GM12864 (cell line): Measurements from ENCODE around the gene TTYH3.

ENCODE experiments used
- DNase-seq: peaks from one replicate; pipeline ENCODE4 v3.0.0-alpha.2; 2011; ENCODE audit warnings: low read depth
- H3K4me3 ChIP-seq: 2 replicates; pipeline ENCODE4 v1.5.1; 2011; ENCODE audit warnings: mild to moderate bottlenecking, low read depth, low read length, control low read depth
- TF ChIP-seq, protein P1 (sequence below): IDR thresholded peaks from 2 replicates; pipeline ENCODE4 v1.5.1; 2011; ENCODE audit warnings: low read depth, mild to moderate bottlenecking, moderate library complexity, low read length, control low read depth, inconsistent platforms; ENCODE audit errors: missing control alignments

Gene TTYH3

DNA sequence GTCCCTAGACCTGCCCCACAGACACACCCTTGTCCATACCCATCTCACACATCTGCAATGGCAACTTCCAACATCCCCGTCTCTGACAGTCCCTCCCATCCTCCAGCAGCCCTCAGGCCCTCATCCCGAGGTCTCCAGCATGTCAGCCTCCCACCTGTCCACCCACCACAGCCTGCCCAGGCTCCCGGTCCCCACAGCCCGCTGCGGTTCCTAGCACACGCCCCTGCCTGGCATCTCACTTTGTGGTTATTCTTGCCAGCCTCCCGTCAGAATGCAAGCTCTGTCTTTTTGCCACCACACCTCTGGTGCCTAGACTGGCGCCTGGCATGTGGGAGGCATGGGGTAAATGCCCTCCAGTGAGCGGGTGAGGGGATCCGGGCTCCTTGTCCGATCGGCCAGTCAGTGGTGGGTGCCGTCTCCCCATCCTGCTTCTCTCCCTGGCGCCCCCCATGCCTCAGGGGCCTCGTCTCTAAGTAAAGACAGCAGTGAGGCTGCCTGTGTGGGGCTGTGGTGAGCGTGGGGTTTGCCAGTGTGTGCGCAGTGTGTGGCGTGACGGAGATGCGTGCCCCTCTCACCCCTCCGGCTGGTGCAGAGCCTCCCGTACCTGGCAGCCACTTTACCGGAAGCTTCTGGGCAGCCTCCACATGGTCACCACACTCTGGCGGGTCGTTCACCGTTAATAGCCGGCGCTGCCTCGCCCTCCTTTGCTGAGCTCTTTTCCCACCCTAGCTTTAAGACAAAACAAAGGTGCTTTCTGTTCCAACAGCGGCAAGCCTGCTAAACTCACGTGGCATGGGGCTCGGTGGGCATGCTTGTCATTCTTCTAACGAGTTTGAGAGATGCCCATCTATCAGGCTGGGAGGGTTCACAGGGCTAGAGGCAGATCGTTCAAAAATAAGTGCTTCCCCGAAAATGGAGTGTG lies 28.5 kb upstream of the TTYH3 start:
- TF ChIP-seq, protein P1, sequence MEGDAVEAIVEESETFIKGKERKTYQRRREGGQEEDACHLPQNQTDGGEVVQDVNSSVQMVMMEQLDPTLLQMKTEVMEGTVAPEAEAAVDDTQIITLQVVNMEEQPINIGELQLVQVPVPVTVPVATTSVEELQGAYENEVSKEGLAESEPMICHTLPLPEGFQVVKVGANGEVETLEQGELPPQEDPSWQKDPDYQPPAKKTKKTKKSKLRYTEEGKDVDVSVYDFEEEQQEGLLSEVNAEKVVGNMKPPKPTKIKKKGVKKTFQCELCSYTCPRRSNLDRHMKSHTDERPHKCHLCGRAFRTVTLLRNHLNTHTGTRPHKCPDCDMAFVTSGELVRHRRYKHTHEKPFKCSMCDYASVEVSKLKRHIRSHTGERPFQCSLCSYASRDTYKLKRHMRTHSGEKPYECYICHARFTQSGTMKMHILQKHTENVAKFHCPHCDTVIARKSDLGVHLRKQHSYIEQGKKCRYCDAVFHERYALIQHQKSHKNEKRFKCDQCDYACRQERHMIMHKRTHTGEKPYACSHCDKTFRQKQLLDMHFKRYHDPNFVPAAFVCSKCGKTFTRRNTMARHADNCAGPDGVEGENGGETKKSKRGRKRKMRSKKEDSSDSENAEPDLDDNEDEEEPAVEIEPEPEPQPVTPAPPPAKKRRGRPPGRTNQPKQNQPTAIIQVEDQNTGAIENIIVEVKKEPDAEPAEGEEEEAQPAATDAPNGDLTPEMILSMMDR = no peak
- no peak for DNase-seq
- H3K4me3 ChIP-seq = no peak overlapping the region

DNA sequence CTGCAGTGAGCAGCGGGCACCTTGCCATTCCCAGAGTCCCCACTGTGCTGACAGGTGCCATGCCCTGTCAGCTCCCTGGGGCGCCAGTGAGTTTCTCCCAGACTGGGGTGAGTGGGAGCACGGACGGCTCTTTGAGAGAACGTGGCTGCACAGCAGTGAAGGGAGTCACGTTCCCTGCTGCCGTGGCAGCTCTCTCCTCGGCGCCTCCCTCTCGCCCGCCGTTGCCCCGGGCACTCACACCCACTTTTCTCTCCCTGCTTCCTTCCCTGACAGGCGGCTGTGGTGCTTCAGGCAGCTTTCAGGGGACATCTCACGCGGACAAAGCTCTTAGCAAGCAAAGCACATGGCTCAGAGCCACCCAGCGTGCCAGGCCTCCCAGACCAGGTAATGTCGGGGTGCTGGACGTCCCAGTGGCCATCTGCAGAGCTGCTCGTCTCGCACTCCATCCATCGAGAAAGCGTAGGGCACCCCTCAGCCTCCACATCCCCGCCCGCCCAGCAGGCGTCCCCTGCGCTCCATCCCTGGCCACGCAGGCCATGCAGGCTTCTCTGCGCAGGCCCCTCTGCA lies 27.1 kb upstream of the TTYH3 start:
- DNase-seq = no peak
- H3K4me3 ChIP-seq = no peak overlapping the region
- TF ChIP-seq, protein P1 = no peak

- TF ChIP-seq, protein P1 = no peak
- no peak for DNase-seq
Observed at GRCh38 chr7:2605608-2606538, 25.9 kb upstream of the TTYH3 start.

DNA sequence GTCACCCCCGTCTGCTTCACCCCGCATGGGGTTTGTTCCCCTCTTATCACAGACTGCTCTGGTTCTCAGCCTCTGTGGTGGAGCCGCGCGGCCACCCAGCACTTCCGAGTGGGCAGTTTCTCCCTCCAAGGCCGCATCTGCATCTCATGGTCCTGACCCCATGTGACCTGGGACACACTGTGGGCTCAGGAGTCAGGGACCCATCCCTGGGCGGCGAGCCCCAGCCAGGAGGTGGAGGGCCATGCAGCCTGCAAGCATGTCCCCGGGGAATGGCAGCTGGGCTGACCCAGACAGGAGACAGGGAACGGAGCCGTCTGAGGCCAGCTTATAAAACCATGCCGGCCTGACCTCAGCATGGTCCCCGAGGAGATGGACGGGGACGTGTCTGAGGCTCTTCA lies 25.2 kb upstream of the TTYH3 start:
- H3K4me3 ChIP-seq = no peak overlapping the region
- DNase-seq = no peak
- TF ChIP-seq, protein P1 = no peak

More at GRCh38 chr7:2605608-2606538, 25.9 kb upstream of the TTYH3 start:
- H3K4me3 ChIP-seq = no peak overlapping the region

- no peak for DNase-seq
- no peak overlapping the region for H3K4me3 ChIP-seq
- TF ChIP-seq, protein P1 = no peak
Observed at GRCh38 chr7:2607122-2607922, 24.5 kb upstream of the TTYH3 start.
